Measurements from ENCODE around the gene CTSA.
"Not testable (repeated sequence)": the region's sequence is repeated elsewhere in the genome, so short reads cannot be mapped to it uniquely, and the experiment has no call there.

The CTSA gene

GRCh38 chr20:45896641-45897161 is 5.6 kb downstream of the CTSA start:
- no peak for DNase-seq (ENCODE audit: low spot score)

GRCh38 chr20:45897289-45897688 is 6.2 kb downstream of the CTSA start:
- no peak for DNase-seq (ENCODE audit: low spot score)

- DNase-seq (ENCODE audit: low spot score), result no peak
Observed at GRCh38 chr20:45897692-45898091, 6.6 kb downstream of the CTSA start.

- no peak for DNase-seq (ENCODE audit: low spot score)
Observed at GRCh38 chr20:45898285-45898684, 7.2 kb downstream of the CTSA start.

- DNase-seq (ENCODE audit: low spot score), result no peak
Observed at GRCh38 chr20:45899046-45899835, 8.1 kb downstream of the CTSA start.

GRCh38 chr20:45901332-45901731 is 10.2 kb downstream of the CTSA start:
- not testable (repeated sequence) for DNase-seq (ENCODE audit: low spot score)

- DNase-seq (ENCODE audit: low spot score), result no peak
Observed at GRCh38 chr20:45902199-45902701, 11.1 kb downstream of the CTSA start.

- no peak for DNase-seq (ENCODE audit: low spot score)
Observed at GRCh38 chr20:45904583-45905504, 13.7 kb downstream of the CTSA start.

GRCh38 chr20:45905505-45906079 is 14.5 kb downstream of the CTSA start:
- no peak for DNase-seq (ENCODE audit: low spot score)

GRCh38 chr20:45907219-45907948 is 16.2 kb downstream of the CTSA start:
- DNase-seq (ENCODE audit: low spot score), result no peak

- DNase-seq (ENCODE audit: low spot score), result no peak
Observed at GRCh38 chr20:45908084-45908483, 16.9 kb downstream of the CTSA start.

- DNase-seq (ENCODE audit: low spot score), result no peak
Observed at GRCh38 chr20:45909336-45909808, 18.2 kb downstream of the CTSA start.

- no peak for DNase-seq (ENCODE audit: low spot score)
Observed at GRCh38 chr20:45909817-45910669, 18.9 kb downstream of the CTSA start.

GRCh38 chr20:45910670-45911485 is 19.7 kb downstream of the CTSA start:
- DNase-seq (ENCODE audit: low spot score), result peak; percentile 98

GRCh38 chr20:45911486-45912343 is 20.6 kb downstream of the CTSA start, which contains the start of gene PLTP:
Gene PLTP, minus strand, starts transcription at chr20:45912155. Its CDS starts 703 bp downstream, at chr20:45911452.
- DNase-seq (ENCODE audit: low spot score), result no peak

GRCh38 chr20:45912344-45912682 is 21.2 kb downstream of the CTSA start:
- no peak for DNase-seq (ENCODE audit: low spot score)

- no peak for DNase-seq (ENCODE audit: low spot score)
Observed at GRCh38 chr20:45913116-45913515, 22.0 kb downstream of the CTSA start.

GRCh38 chr20:45917790-45918141 is 26.6 kb downstream of the CTSA start:
- DNase-seq (ENCODE audit: low spot score), result no peak
